Measurements from ENCODE around the gene ENO2. TPM values are rescaled to one million over a fixed set of nuclear protein-coding genes. Genes with fewer than 3 reads are reported as not detected.
A peak's percentile ranks its signal among the peaks of the same experiment; 100 is the strongest.
"Not testable (repeated sequence)": the region's sequence is repeated elsewhere in the genome, so short reads cannot be mapped to it uniquely, and the experiment has no call there.

Gene ENO2
- total and polyA plus RNA-seq, 5 donors = 17.8 to 42.1 (median 34.6) TPM

GRCh38 chr12:6871052-6871957, 43.1 kb upstream of the ENO2 start:
- no peak overlapping the region for H3K4me3 ChIP-seq (ENCODE audit: low read length)
- no peak for ATAC-seq
- 72% methylated on average over 12 of the region's 12 CpGs for WGBS
- H3K27ac ChIP-seq (ENCODE audit: low read length) = no peak overlapping the region
- peak in 1 of 3 donors; percentile 65 for DNase-seq
- peaks cover 2% of the 10 kb centered on the region for H3K4me1 ChIP-seq (ENCODE audit: control insufficient read depth, insufficient read depth, low read length)
- intact Hi-C loops (cut with DNase I) = no loop called here
- H3K9me3 ChIP-seq (ENCODE audit: control insufficient read depth, low read length) = no peaks in the 10 kb centered on the region
- no peaks in the 10 kb centered on the region for H3K27me3 ChIP-seq (ENCODE audit: control insufficient read depth, insufficient read depth)

- H3K9me3 ChIP-seq (ENCODE audit: control insufficient read depth, low read length) = no peaks in the 10 kb centered on the region
- H3K27ac ChIP-seq (ENCODE audit: low read length) = peak overlapping the region; percentile 68
- intact Hi-C loops (cut with DNase I) = no loop called here
- H3K4me1 ChIP-seq (ENCODE audit: control insufficient read depth, insufficient read depth, low read length) = peaks cover 2% of the 10 kb centered on the region
- H3K4me3 ChIP-seq (ENCODE audit: low read length) = peak overlapping the region; percentile 73
- DNase-seq = peak; percentile 83 to 95 (median 94)
- 1% methylated on average over 40 of the region's 40 CpGs for WGBS
- no peaks in the 10 kb centered on the region for H3K27me3 ChIP-seq (ENCODE audit: control insufficient read depth, insufficient read depth)
- ATAC-seq = peak; percentile 72 to 73
Measured at GRCh38 chr12:6872073-6873048, 42.0 kb upstream of the ENO2 start.

GRCh38 chr12:6873094-6874014, 41.0 kb upstream of the ENO2 start, which contains the start of gene SPSB2:
SPSB2 (minus strand) TSS chr12:6873303; CDS start chr12:6872901, 402 bp downstream.
- Histone ChIP-seq H3K27ac (ENCODE audit: low read length) (peak within 1 kb of the TSS; percentile 76), H3K4me1 (ENCODE audit: control insufficient read depth, insufficient read depth, low read length) (peaks cover 2% of the 10 kb centered on the region), H3K9me3 (ENCODE audit: control insufficient read depth, low read length) (no peaks in the 10 kb centered on the region), H3K4me3 (ENCODE audit: low read length) (peak within 1 kb of the TSS; percentile 73), H3K27me3 (ENCODE audit: control insufficient read depth, insufficient read depth) (no peaks in the 10 kb centered on the region)
- intact Hi-C loops (cut with DNase I) = no loop called here
- DNase-seq = peak; percentile 99 to 100 (median 100)
- peak; percentile 93 to 94 for ATAC-seq
- WGBS = under 1% methylated on average over 66 of the region's 66 CpGs

- Histone ChIP-seq H3K27ac (ENCODE audit: low read length) (peak overlapping the region; percentile 76), H3K4me3 (ENCODE audit: low read length) (peak overlapping the region; percentile 73)
- peak in 1 of 3 donors; percentile 60 for DNase-seq
- H3K4me1 ChIP-seq (ENCODE audit: control insufficient read depth, insufficient read depth, low read length); H3K27me3 ChIP-seq (ENCODE audit: control insufficient read depth, insufficient read depth); intact Hi-C loops (cut with DNase I); ATAC-seq; H3K9me3 ChIP-seq (ENCODE audit: control insufficient read depth, low read length): not testable (repeated sequence)
- 52% methylated on average over 9 of the region's 9 CpGs for WGBS
Measured at GRCh38 chr12:6874015-6874368, 40.4 kb upstream of the ENO2 start.

- H3K4me3 ChIP-seq (ENCODE audit: low read length); H3K9me3 ChIP-seq (ENCODE audit: control insufficient read depth, low read length); DNase-seq; H3K4me1 ChIP-seq (ENCODE audit: control insufficient read depth, insufficient read depth, low read length); intact Hi-C loops (cut with DNase I); H3K27ac ChIP-seq (ENCODE audit: low read length); ATAC-seq; H3K27me3 ChIP-seq (ENCODE audit: control insufficient read depth, insufficient read depth): not testable (repeated sequence)
- WGBS = 88% methylated on average over 11 of the region's 11 CpGs
Measured at GRCh38 chr12:6879824-6880223, 34.6 kb upstream of the ENO2 start.

GRCh38 chr12:6883252-6883651, 31.1 kb upstream of the ENO2 start:
- intact Hi-C loops (cut with DNase I) = no loop called here
- H3K4me1 ChIP-seq (ENCODE audit: control insufficient read depth, insufficient read depth, low read length) = no peaks in the 10 kb centered on the region
- H3K9me3 ChIP-seq (ENCODE audit: control insufficient read depth, low read length) = no peaks in the 10 kb centered on the region
- no peak for DNase-seq
- no peaks in the 10 kb centered on the region for H3K27me3 ChIP-seq (ENCODE audit: control insufficient read depth, insufficient read depth)
- no peak overlapping the region for H3K27ac ChIP-seq (ENCODE audit: low read length)
- no peak overlapping the region for H3K4me3 ChIP-seq (ENCODE audit: low read length)
- ATAC-seq = no peak
- 99% methylated on average over 5 of the region's 5 CpGs for WGBS

GRCh38 chr12:6883683-6884082, 30.7 kb upstream of the ENO2 start:
- Histone ChIP-seq H3K27ac (ENCODE audit: low read length) (no peak overlapping the region), H3K4me1 (ENCODE audit: control insufficient read depth, insufficient read depth, low read length) (no peaks in the 10 kb centered on the region), H3K27me3 (ENCODE audit: control insufficient read depth, insufficient read depth) (no peaks in the 10 kb centered on the region), H3K9me3 (ENCODE audit: control insufficient read depth, low read length) (no peaks in the 10 kb centered on the region), H3K4me3 (ENCODE audit: low read length) (no peak overlapping the region)
- no peak for ATAC-seq
- no peak for DNase-seq
- WGBS = 96% methylated on average over 11 of the region's 11 CpGs
- intact Hi-C loops (cut with DNase I) = no loop called here

- H3K9me3 ChIP-seq (ENCODE audit: control insufficient read depth, low read length) = no peaks in the 10 kb centered on the region
- 71% methylated on average over 22 of the region's 22 CpGs for WGBS
- H3K27me3 ChIP-seq (ENCODE audit: control insufficient read depth, insufficient read depth) = no peaks in the 10 kb centered on the region
- intact Hi-C loops (cut with DNase I) = no loop called here
- no peak overlapping the region for H3K27ac ChIP-seq (ENCODE audit: low read length)
- ATAC-seq (peak in 1 of 2 donors; percentile 24), DNase-seq (no peak)
- H3K4me3 ChIP-seq (ENCODE audit: low read length) = no peak overlapping the region
- H3K4me1 ChIP-seq (ENCODE audit: control insufficient read depth, insufficient read depth, low read length) = no peaks in the 10 kb centered on the region
Measured at GRCh38 chr12:6884539-6884938, 29.8 kb upstream of the ENO2 start.

GRCh38 chr12:6886206-6886999, 28.0 kb upstream of the ENO2 start:
- H3K27me3 ChIP-seq (ENCODE audit: control insufficient read depth, insufficient read depth); ATAC-seq; H3K27ac ChIP-seq (ENCODE audit: low read length); H3K9me3 ChIP-seq (ENCODE audit: control insufficient read depth, low read length); H3K4me3 ChIP-seq (ENCODE audit: low read length); H3K4me1 ChIP-seq (ENCODE audit: control insufficient read depth, insufficient read depth, low read length); DNase-seq; intact Hi-C loops (cut with DNase I): not testable (repeated sequence)
- WGBS = 76% methylated on average over 12 of the region's 15 CpGs
